ENCODE data around the gene TRPC5OS.

The TRPC5OS gene

GRCh38 chrX:111867236-111867635 lies 8.7 kb upstream of the TRPC5OS start:
- no peaks in the 10 kb centered on the region for H3K36me3 ChIP-seq (ENCODE audit: control insufficient read depth, insufficient read depth, low read length)

GRCh38 chrX:111868726-111869638 lies 7.0 kb upstream of the TRPC5OS start:
- Histone ChIP-seq H3K4me3 (replicated peaks; ENCODE audit: low read depth, low read length) (no peak overlapping the region), H3K27me3 (replicated peaks; ENCODE audit: control insufficient read depth, insufficient read depth, low read length) (no peaks in the 10 kb centered on the region), H3K36me3 (ENCODE audit: control insufficient read depth, insufficient read depth, low read length) (no peaks in the 10 kb centered on the region)
- DNase-seq (ENCODE audit: extremely low read depth, insufficient read length), result peak; percentile 12
- no peak for TF ChIP-seq CTCF (IDR thresholded peaks at IDR 0.05; ENCODE audit: insufficient read depth, low read length, poor library complexity, severe bottlenecking)

More at GRCh38 chrX:111867236-111867635, 8.7 kb upstream of the TRPC5OS start:
- no peak for TF ChIP-seq CTCF (IDR thresholded peaks at IDR 0.05; ENCODE audit: insufficient read depth, low read length, poor library complexity, severe bottlenecking)
- DNase-seq (ENCODE audit: extremely low read depth, insufficient read length), result no peak
- Histone ChIP-seq H3K4me3 (replicated peaks; ENCODE audit: low read depth, low read length) (no peak overlapping the region), H3K27me3 (replicated peaks; ENCODE audit: control insufficient read depth, insufficient read depth, low read length) (no peaks in the 10 kb centered on the region)

- H3K36me3 ChIP-seq (ENCODE audit: control insufficient read depth, insufficient read depth, low read length), result no peaks in the 10 kb centered on the region
- peak; percentile 71 for TF ChIP-seq CTCF (IDR thresholded peaks at IDR 0.05; ENCODE audit: insufficient read depth, low read length, poor library complexity, severe bottlenecking)
- no peak for DNase-seq (ENCODE audit: extremely low read depth, insufficient read length)
- H3K4me3 ChIP-seq (replicated peaks; ENCODE audit: low read depth, low read length), result no peak overlapping the region
- H3K27me3 ChIP-seq (replicated peaks; ENCODE audit: control insufficient read depth, insufficient read depth, low read length), result no peaks in the 10 kb centered on the region
Measured at GRCh38 chrX:111869639-111870034, 6.3 kb upstream of the TRPC5OS start.

- H3K4me3 ChIP-seq (replicated peaks; ENCODE audit: low read depth, low read length), result no peak overlapping the region
- no peaks in the 10 kb centered on the region for H3K27me3 ChIP-seq (replicated peaks; ENCODE audit: control insufficient read depth, insufficient read depth, low read length)
- TF ChIP-seq CTCF (IDR thresholded peaks at IDR 0.05; ENCODE audit: insufficient read depth, low read length, poor library complexity, severe bottlenecking), result no peak
- no peaks in the 10 kb centered on the region for H3K36me3 ChIP-seq (ENCODE audit: control insufficient read depth, insufficient read depth, low read length)
- DNase-seq (ENCODE audit: extremely low read depth, insufficient read length), result no peak
Measured at GRCh38 chrX:111874241-111874640, 1.7 kb upstream of the TRPC5OS start.

- no peak for TF ChIP-seq CTCF (IDR thresholded peaks at IDR 0.05; ENCODE audit: insufficient read depth, low read length, poor library complexity, severe bottlenecking)
- no peak overlapping the region for H3K4me3 ChIP-seq (replicated peaks; ENCODE audit: low read depth, low read length)
Measured at GRCh38 chrX:111876646-111877045, 665 bp downstream of the TRPC5OS start.

More at GRCh38 chrX:111876646-111877045, 665 bp downstream of the TRPC5OS start:
- no peaks in the 10 kb centered on the region for H3K36me3 ChIP-seq (ENCODE audit: control insufficient read depth, insufficient read depth, low read length)
- H3K27me3 ChIP-seq (replicated peaks; ENCODE audit: control insufficient read depth, insufficient read depth, low read length), result no peaks in the 10 kb centered on the region
- DNase-seq (ENCODE audit: extremely low read depth, insufficient read length), result no peak
